DND-41 (cell line): ENCODE measurements around the gene ADAMTS1.

Experiments
- ATAC-seq: fragments of 200-7000 bp; cut with Tn5 transposase; 3 replicates; pipeline ENCODE4 v1.9.1; 2021; ENCODE audit warnings: low read depth; ENCODE audit not compliant: insufficient read depth
- DNase-seq: peaks from one replicate; pipeline ENCODE4 v3.0.0-alpha.2; 2020
- H2AFZ ChIP-seq: 2 replicates; pipeline ENCODE4 v1.6.0; 2012; ENCODE audit warnings: low read depth, low read length
- H3K27ac ChIP-seq: 2 replicates; pipeline ENCODE4 v1.5.1; 2012; ENCODE audit warnings: low read length, inconsistent platforms
- H3K27me3 ChIP-seq: fragments of 200-600 bp; sonication (generic); 2 replicates; pipeline ENCODE4 v1.6.0; 2012; ENCODE audit warnings: low read length, mild to moderate bottlenecking, inconsistent platforms; ENCODE audit not compliant: insufficient read depth, poor library complexity
- H3K36me3 ChIP-seq: 2 replicates; pipeline ENCODE4 v1.5.1; 2012; ENCODE audit warnings: low read length, inconsistent platforms; ENCODE audit not compliant: insufficient read depth
- H3K4me1 ChIP-seq: 2 replicates; pipeline ENCODE4 v1.5.1; 2012; ENCODE audit warnings: mild to moderate bottlenecking, low read length; ENCODE audit not compliant: insufficient read depth
- H3K4me2 ChIP-seq: 2 replicates; pipeline ENCODE4 v1.6.0; 2012; ENCODE audit warnings: mild to moderate bottlenecking, moderate library complexity, low read length, inconsistent platforms; ENCODE audit not compliant: insufficient read depth
- H3K4me3 ChIP-seq, 2 experiments: fragments of 200-600 bp in 1 of 2; shearing (Covaris generic) in 1 of 2; 2 replicates each; pipeline ENCODE4 v1.5.1; 2012 to 2016; ENCODE audit warnings: inconsistent platforms in 2 of 2, low read length in 2 of 2, mild to moderate bottlenecking in 2 of 2, low read depth in 1 of 2, moderate library complexity in 1 of 2
- H3K79me2 ChIP-seq: 2 replicates; pipeline ENCODE4 v1.6.0; 2012; ENCODE audit warnings: low read length, inconsistent platforms; ENCODE audit not compliant: insufficient read depth
- H3K9ac ChIP-seq: 2 replicates; pipeline ENCODE4 v1.6.0; 2012; ENCODE audit warnings: low read depth, mild to moderate bottlenecking, inconsistent platforms, low read length, moderate library complexity
- H3K9me3 ChIP-seq: 2 replicates; pipeline ENCODE4 v1.5.1; 2012; ENCODE audit warnings: low read length, moderate library complexity, mild to moderate bottlenecking, inconsistent platforms; ENCODE audit not compliant: insufficient read depth, severe bottlenecking
- H4K20me1 ChIP-seq: 2 replicates; pipeline ENCODE4 v1.6.0; 2012; ENCODE audit warnings: low read length; ENCODE audit not compliant: insufficient read depth
- CTCF ChIP-seq: IDR thresholded peaks from 2 replicates; pipeline ENCODE4 v1.5.1; 2012; ENCODE audit warnings: borderline replicate concordance, low read length, moderate library complexity, mild to moderate bottlenecking; ENCODE audit not compliant: poor library complexity, severe bottlenecking; ENCODE audit errors: extremely low read depth
- EZH2 ChIP-seq: IDR thresholded peaks from 3 replicates; pipeline ENCODE4 v1.6.1; 2012; ENCODE audit warnings: borderline replicate concordance, low read depth, mild to moderate bottlenecking, moderate library complexity, low read length, inconsistent platforms; ENCODE audit not compliant: severe bottlenecking

Gene ADAMTS1

DNA sequence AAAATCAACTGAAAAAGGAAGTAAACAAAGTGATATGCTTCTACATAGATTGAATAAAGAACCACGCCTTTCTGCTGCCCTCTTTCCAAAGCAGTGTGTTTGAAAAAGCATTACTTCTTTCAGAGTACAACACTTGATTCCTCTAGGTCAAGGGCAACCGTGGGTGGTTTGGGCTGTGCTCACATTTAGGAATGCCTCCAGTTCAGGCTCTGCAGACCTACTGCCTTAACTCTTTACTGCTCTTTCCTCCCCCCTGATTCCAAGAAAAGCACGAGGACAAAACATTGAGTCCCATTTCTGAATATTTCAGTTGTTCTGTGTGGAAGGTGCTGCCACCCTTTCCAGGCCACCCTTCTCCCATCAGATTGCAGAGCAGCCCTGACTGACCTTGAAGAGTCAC lies 45.2 kb downstream of the ADAMTS1 start:
- no peak for DNase-seq
- no peak overlapping the region for H3K4me2 ChIP-seq
- H3K36me3 ChIP-seq = no peaks in the 10 kb centered on the region
- no peak overlapping the region for H3K9ac ChIP-seq
- H3K4me1 ChIP-seq = peaks cover 8% of the 10 kb centered on the region; the same call in 1 of the 2 replicates
- H3K27me3 ChIP-seq = no peaks in the 10 kb centered on the region
- H3K9me3 ChIP-seq = no peaks in the 10 kb centered on the region
- no peak for TF ChIP-seq EZH2
- no peak for TF ChIP-seq CTCF
- H3K27ac ChIP-seq = no peak overlapping the region
- H2AFZ ChIP-seq = peak overlapping the region; percentile 20; the same call in 1 of the 2 replicates
- no peak for ATAC-seq
- no peaks in the 10 kb centered on the region for H4K20me1 ChIP-seq
- no peak overlapping the region for H3K4me3 ChIP-seq
- H3K79me2 ChIP-seq = no peaks in the 10 kb centered on the region

DNA sequence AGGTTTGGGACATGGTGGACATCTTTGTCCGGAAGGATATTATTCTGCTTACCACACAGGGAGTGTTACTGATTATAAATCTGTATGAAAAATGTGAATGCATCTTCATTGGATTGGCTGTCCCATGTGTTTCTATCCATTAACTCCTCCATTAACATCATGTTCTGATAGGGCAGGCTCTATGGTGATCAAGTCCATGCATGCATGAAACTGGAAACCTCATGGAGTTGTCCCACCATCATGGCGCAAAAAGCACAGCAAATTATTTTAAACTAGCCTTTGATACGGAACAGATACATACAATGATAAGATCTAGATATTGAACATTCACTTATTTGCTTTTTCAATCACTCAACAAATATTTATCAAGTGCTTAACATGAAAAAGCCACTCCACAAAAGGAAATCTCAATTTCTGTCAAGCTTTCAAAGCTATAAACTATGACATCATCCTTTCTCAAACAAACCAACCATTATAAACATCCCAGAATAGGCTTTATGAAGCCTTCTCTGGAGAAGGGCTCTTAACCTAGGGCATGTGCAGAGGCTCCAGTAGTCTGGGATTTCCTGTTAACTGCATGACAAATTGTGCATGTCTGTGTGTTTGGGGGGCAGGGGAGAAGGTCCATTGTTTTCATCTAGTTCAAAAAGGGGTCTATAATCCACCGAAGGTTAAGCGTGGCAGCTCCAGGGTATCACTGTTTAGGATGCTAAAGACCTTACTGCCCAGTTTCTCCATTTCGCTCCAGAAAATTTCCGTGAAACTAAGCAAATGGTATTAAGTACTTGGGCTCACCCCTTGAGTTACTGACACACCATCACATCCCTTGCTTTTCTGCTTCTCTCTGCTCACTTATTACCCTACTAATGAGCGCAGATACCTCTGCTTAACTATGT lies 46.1 kb downstream of the ADAMTS1 start:
- no peaks in the 10 kb centered on the region for H3K9me3 ChIP-seq
- no peak for ATAC-seq
- no peak for DNase-seq
- H4K20me1 ChIP-seq = no peaks in the 10 kb centered on the region
- no peak overlapping the region for H3K27ac ChIP-seq
- H3K27me3 ChIP-seq = no peaks in the 10 kb centered on the region
- H3K9ac ChIP-seq = no peak overlapping the region
- H2AFZ ChIP-seq = no peak overlapping the region
- no peaks in the 10 kb centered on the region for H3K36me3 ChIP-seq
- peaks cover 8% of the 10 kb centered on the region; the same call in 1 of the 2 replicates for H3K4me1 ChIP-seq
- no peaks in the 10 kb centered on the region for H3K79me2 ChIP-seq
- H3K4me3 ChIP-seq = no peak overlapping the region
- no peak overlapping the region for H3K4me2 ChIP-seq
- TF ChIP-seq CTCF = no peak
- no peak for TF ChIP-seq EZH2

GRCh38 chr21:26797878-26798456 lies 47.2 kb downstream of the ADAMTS1 start:
- Histone ChIP-seq H3K79me2 (no peaks in the 10 kb centered on the region), H3K27me3 (no peaks in the 10 kb centered on the region), H3K27ac (no peak overlapping the region), H3K4me3 (no peak overlapping the region), H3K36me3 (no peaks in the 10 kb centered on the region), H3K9me3 (no peaks in the 10 kb centered on the region), H2AFZ (no peak overlapping the region), H3K9ac (no peak overlapping the region), H3K4me2 (no peak overlapping the region), H4K20me1 (no peaks in the 10 kb centered on the region), H3K4me1 (peaks cover 8% of the 10 kb centered on the region; the same call in 1 of the 2 replicates)
- TF ChIP-seq CTCF (no peak), EZH2 (no peak)
- ATAC-seq (peak; percentile 75), DNase-seq (peak; percentile 25)
